ENCODE data around the gene RAB17.

RAB17 gene

GRCh38 chr2:237557633-237558015, 32.9 kb downstream of the RAB17 start:
- no peak for DNase-seq

DNA sequence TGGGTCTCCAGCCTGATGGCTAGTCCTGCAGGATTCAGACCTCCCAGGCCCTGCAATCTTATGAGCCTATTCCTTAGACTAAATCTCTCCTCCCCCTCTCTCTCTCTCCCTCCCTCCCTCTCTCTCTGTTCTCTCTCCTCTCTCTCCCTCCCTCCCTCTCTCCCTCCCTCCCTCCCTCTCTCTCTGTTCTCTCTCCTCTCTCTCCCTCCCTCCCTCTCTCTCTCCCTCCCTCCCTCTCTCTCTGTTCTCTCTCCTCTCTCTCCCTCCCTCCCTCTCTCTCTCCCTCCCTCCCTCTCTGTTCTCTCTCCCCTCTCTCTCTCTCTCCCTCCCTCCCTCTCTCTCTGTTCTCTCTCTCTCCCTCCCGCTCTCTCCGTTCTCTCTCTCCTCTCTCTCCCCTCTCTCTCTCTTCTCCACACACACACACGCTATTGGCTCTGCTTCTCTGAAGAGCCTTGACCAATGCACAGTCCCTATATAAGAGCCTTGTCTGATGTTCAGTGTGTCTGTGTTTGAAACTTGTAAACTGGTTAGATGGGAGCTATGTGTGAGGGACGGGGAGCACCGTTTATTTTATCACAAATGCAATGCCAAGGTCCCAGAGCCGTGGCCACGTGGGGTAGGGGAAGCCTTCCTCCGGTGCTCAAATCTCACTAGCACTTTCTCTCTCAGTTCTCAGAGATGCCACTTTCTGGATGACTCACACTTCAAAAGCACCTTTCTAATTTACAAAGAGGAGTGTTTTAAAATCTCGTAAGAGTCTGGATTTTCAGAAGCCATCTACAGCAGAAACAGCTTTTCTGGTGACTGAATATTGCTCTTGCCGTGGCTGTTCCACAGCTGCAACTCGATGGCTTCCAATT, 33.5 kb downstream of the RAB17 start:
- no peak for DNase-seq

DNA sequence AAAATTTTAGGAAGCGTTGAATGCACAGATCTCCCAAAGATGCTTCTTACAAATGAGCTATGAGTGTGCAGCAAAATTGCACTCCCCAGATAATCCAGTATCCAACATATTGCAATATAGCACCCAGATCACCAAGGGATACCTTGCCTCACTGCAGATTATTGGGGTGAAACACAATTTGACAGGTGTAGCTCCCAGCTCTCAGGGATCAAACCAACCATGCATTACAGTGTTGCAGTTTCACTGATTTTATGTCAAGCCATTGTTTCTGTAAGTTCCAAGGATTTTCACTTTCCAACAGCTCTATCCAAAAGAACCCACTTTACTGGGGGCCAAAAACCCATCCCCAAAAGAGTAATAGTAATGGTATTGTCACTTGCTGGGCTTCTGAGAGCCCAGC, 35.0 kb downstream of the RAB17 start:
- DNase-seq: no peak

DNA sequence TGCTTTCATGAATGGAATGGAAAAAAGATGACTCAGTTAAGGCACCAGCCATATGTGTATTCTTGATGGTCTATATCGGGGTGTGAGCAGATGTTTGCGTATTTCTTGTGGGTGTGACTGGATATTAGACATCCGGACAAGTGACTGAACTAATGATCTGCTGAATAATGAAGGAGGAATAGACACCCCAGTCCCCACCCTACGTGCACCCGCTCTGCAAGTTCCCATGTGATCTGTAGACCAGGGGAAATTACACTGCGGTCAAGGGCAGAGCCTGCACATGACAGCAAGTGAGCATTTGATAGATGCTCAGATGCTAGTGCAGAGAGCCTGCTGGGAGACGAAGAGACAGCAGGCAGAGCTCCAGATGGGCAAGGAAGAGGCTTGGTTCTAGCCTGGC, 36.6 kb downstream of the RAB17 start:
- DNase-seq: no peak

DNA sequence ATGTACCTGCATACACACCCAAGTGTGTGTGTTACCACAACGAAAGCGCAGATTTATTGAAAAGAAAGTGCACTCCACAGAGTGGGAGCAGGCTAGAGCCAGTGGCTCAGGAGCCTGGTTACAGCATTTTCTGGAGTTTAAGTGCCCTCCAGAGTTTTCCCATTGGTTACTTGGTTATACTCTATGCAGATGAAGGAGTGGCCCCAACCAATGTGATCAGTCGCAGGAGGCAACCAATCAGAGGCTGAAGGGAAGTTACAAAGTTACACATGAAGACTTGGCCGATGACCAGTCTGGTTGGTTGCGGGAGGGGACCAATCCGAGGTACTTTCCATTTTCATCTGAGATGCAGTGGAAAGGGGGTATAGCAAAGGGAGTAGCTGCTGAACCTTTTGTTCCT, 37.6 kb downstream of the RAB17 start:
- DNase-seq: no peak

- DNase-seq: no peak
Measured at GRCh38 chr2:237551071-237551574, 39.4 kb downstream of the RAB17 start.

DNA sequence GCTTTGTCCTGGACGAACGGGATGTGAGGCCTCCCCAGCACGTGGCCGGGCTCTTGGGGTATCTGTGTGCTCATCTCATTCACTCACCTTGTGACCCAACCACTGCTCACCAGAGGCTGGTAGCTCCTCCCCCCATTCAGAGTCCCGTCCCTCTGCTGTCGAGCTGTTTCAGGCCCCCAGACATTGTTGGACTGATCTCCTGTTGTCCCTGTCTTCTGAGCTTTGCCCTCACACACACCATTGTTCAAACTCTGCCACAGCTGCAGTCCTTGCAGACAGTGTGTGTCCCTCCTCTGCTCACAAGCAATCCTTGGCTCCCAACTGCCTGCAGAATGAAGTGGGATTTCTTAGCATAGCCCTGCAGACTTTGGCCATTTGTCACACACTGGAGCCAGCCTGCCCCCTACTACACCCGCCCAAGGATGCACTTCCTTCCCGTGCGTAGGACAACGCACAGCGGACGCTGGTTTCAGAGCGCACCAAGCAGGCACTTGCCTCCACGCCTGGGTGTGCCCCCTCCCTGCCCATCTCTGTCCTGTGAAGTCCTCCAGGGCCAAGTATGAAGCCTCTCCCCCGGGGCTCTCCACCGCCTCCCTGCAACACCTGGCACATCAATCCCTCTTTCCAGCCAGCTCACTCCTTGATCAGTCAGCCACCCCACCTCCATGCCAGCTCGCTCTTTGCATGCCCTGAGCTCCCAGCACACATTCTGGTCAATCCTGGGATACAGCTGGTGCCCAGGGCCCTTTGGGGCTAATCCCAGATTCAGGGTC, 40.7 kb downstream of the RAB17 start:
- no peak for DNase-seq

DNA sequence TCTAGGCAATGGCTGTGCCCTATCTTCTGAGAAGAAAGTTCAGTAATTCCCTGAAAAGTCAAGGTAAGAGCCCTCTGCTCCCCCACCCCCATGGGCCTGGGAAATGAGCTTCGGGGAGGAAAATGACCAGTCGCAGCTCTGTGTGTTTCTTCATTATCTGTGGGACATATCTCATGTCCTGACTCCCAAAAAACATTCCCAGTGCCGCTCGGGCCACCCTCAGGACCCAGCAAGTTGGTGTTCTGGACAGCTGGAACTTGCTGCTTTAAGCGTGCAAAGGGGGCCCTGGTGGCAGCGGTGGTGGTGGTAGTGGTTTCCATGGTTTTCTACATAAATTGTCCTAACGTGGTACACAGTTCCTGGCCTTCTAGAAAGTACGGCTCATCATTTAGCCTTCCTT, 41.3 kb downstream of the RAB17 start:
- DNase-seq: no peak

GRCh38 chr2:237547841-237548416, 42.6 kb downstream of the RAB17 start:
- DNase-seq: no peak

GRCh38 chr2:237546876-237547395, 43.6 kb downstream of the RAB17 start:
- no peak for DNase-seq

DNA sequence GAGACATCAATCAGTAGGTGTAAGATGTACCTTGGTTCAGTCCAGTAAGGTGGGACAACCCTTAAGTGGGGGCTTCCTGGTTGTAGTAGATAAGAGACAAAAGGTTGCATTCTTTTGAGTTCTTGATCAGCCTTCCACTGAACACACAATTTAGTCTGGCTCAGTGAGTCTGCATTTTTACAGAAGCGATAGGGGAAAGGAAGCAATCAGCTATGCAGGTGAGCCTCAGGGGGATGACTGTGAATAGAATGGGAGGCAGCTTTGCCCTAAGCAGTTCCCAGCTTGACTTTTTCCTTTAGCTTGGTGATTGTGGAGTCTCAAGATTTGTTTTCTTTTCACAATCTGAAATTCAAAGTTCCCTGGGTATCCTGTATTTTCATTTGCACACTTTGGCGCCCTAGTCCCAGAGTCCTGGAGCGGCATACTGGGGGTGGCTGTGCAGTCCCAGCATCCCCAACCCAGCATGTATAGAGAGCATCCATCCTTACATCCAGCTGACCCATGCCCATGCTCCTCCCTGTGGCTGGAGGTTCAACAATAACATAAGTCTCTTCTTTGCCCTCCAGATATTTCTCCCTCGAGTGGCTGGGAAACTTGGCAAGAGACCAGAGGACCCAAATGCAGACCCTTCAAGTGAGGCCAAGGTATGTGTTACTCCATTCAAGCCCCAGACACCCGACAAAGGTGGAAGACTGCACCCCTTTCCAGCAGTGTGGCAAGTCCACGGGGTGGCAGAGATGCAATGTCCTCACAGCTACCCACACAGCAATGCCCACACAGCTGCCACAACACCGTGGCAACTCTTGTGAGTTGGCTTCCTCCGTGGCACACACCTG, 44.3 kb downstream of the RAB17 start:
- no peak for DNase-seq

DNA sequence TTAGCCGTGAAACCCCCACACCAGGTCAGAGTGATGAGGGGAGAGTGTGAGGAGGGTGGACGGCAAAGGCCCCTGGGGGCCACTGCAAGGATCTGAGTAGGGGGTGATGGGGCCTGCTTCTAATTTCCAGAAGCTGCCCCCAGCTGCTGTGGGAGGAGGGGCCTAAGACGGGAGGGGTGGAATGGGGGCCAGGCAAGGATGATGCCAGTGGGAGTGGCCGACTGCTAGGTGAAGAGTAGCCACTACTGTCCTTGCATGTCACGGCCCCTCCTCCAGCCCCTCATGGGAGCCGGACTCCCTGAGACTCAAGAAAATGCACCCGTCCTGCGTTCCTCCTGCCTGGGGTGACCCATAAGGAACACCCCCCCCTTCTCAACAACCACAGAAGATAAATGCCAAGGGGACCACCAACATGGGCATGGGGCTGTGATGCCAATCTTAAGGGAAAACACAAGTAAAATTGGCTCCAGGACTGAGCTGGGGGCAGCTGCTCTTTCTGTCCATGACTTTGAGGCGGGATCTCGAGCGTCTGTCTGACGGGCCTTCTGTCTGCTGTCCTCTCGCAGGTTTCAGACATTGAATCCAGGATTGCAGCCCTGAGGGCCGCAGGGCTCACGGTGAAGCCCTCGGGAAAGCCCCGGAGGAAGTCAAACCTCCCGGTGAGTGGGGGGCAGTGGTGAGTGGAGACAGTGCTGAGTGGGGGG, 48.4 kb downstream of the RAB17 start:
- DNase-seq: no peak

DNA sequence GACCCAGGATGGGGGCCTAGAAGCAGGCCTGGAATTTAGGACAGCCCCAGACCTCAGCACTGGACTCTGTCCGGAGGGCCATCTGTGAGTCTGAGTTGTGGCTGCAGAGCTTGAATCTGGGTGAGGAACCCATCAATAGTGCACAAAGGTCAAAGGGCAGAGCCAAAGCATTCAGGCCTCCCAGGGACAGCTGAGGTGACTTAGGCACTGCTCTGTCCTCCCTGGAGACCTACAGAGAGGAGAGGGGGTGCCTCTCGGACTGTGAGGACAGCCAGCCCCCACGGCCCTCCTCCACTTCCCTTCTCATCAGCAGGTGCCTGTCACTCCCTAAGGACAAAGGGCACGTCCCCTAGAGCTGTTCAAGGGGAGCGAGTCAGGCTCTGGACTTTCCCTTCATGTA, 49.3 kb downstream of the RAB17 start:
- no peak for DNase-seq

- DNase-seq: no peak
Measured at GRCh38 chr2:237540823-237541222, 49.7 kb downstream of the RAB17 start.

DNA sequence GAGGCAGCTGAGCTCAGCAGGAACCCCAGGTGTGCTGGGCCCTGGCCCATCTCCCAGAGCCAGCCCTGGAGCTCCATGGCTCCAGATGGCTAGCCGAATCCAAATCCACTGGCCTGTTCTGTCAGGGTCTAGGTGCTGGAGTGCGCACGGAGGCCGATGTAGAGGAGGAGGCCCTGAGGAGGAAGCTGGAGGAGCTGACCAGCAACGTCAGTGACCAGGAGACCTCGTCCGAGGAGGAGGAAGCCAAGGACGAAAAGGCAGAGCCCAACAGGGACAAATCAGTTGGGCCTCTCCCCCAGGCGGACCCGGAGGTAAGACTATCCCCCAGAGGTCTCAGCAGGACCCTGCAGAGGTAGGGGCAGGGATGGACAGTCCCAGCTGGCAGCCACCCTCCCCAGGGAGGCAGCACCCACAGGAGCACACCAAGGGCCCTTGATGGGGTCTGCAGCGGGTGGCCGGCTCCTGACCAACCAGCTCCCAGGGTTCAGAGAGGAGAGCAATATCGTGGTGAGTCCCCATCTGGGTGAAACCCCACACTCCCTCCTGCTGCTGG, 50.2 kb downstream of the RAB17 start:
- DNase-seq: no peak

GRCh38 chr2:237539681-237540080, 50.9 kb downstream of the RAB17 start:
- no peak for DNase-seq

GRCh38 chr2:237538901-237539300, 51.6 kb downstream of the RAB17 start:
- no peak for DNase-seq

DNA sequence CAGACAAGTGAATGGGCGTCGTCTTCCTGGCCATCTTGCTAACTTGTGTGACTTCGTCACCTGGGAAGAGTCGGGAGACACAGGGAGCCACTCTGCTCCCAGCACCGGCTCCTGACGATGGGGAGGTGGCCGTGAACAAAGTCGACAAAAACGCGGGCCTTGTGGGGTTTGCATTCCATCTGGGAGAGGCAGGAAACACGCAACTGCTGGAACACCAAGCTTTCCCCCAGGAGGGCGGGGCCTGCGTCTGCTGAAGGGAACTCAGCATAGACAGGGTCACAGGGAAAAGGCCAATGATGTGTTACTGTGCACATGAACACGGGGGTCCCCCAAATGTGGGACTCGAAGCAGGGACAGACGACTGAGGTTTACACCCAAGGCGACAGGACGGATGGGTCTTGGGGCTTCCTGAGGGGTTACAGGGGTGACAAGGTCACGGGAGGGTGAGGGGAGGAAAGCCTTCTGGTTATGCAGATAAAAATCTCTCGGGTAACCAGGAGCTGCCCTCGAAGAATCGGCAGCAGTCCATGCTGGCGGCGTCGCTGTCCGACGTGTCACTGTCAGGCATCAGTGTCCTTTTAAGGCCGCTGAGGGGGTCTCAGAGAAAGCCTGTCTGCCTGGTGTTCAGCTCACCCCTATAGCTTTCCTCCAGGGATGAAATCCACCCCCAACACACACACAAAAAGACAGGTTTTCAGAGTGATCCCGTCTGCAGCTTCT, 52.4 kb downstream of the RAB17 start:
- DNase-seq: no peak

- DNase-seq: no peak
Measured at GRCh38 chr2:237536617-237537016, 53.9 kb downstream of the RAB17 start.

DNA sequence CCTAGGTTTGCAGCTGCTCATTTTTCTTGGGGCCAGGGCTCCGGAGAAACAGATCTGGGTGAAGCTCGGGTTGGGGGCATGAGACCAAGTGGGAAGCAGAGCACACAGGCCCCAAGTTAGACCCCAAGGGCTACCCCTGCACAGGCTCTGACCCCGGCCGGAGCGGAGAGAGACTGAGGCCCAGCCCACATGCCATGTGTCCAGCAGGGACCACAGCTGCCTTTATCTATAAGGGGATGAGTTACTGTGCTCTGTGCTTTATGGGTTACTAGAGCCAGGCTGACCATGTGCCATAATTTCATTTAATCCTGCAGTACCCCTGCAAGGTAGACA, 54.5 kb downstream of the RAB17 start:
- DNase-seq: no peak
